NCI-H460 (cell line): ENCODE data around the gene BCL7A. TPM values are rescaled to one million over a fixed set of nuclear protein-coding genes. Genes with fewer than 3 reads are reported as not detected.

Experiments used
- DNase-seq: peaks from one replicate; pipeline ENCODE4 v3.0.0-alpha.2; 2016; ENCODE audit warnings: low read depth; ENCODE audit errors: extremely low read depth
- total RNA-seq: library from RNA; depleted of rRNA; stranded (reverse); fragments of >200 nt; shearing (Covaris generic); gene quantifications from 2 replicates; pipeline ENCODE4 v1.2.3, GENCODE V29; 2014

The BCL7A gene
- total RNA-seq, 1 experiment from 2014 or later = 13.1 TPM

DNA sequence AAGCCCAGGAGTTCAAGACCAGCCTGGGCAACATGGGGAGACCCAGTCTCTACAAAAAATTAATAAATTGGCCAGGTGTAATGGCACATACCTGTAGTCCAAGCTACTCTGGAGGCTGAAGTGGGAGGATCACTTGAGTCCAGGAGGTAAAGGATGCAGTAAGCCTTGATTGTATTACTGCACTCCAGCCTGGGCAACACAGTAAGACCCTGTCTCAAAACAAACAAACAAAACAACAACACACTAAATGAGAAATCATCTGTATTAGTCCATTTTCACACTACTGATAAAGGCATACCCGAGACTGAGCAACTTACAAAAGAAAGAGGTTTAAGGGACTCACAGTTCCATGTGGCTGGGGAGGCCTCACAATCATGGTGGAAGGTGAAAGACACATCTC, 52.1 kb downstream of the BCL7A start:
- no peak for DNase-seq

DNA sequence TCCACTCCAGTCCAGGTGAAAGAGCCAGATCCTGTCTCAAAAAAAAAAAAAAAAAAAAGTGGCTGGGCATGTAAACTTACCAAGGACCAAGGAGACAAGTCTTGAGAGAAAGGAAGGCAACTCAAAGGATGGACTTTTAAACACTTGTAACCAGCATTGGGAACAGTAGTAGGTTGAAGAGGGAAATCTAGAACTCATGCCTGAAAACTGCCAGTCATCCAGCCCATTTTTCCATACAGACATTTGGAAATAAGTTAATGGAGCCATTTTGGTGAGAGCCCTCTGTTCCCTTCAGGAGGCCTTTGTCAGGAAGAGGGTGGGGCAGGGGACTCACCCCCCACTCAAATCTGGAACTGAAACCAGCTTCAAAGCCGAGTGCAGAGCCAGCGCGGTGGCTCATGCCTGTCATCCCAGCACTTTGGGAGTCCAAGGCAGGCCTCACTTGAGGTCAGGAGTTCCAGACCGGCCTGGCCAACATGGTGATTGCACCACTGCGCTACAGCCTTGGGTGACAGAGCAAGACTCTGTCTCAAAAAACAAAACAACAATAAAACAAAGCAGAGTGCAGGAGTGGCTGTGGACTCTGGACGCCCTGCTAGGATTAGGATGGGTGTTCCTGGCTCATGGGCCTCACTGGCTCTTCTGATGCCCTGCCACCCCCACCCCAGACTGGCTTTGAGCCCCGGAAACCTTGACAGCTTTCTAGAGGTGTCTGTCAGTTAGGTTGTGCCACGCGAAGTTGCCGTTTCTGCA, 55.2 kb downstream of the BCL7A start:
- no peak for DNase-seq

DNA sequence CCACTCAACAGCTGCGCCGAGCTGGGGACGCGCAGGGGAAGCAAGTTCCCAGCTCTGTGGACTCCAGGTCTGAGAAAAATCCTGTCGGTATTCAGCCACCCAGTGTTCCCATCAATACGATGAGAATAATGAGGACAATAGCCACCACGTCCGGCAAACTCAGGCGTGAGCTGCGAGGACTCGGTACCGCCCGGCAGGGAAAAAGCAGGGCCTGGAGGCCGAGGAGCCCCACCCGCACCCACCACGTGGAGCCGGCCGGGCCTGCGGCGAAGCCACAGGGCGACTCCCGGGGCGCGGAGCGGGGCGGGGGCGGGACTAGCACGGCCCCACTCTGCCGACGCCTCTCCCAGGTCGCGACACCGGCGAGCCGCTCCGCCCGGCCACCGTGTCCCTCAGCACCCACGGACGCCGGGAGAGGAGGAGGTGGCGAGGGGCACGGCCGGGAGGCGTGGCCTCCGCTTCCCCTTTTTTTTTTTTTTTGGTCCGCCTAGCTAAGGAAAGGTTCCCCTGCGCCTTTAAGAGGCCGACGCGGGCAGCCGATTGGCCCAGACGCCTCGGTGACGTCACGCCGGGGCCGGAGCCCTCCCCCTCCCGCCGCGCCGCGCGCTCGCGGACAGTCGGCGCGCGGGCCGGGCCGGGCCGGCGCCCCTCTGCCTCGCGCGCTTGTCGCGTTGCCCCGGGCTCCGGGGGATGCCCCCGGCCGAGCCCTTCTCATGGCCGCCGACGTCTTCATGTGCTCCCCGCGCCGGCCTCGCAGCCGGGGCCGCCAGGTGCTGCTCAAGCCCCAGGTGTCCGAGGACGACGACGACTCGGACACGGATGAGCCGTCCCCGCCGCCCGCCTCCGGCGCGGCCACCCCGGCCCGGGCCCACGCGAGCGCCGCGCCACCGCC, 56.7 kb downstream of the BCL7A start, which contains the start of gene MLXIP:
Gene MLXIP (plus strand): TSS at position 616 of the 892 bp plus-strand sequence. CDS start 98 bp downstream, at position 714.
- peak; percentile 91 for DNase-seq

DNA sequence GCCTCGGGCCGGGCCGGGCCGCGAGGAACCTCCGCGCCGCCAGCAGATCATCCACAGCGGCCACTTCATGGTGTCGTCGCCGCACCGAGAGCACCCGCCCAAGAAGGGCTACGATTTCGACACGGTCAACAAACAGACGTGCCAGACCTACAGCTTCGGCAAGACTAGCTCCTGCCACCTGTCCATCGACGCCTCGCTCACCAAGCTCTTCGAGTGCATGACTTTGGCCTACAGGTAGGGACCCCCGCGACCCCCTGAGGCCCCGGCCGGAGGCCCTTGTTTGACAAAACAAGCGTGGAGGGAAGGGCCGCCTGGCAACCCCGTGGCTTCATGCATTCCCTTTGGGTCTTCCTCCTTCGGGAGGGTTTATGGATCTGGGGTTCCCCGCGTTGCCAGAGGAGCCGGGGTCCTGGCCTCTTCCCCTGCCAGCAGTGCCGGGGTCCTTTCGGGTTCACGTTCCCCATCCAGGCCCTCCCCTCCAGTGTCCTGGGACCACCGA, 57.4 kb downstream of the BCL7A start:
- DNase-seq = no peak

DNA sequence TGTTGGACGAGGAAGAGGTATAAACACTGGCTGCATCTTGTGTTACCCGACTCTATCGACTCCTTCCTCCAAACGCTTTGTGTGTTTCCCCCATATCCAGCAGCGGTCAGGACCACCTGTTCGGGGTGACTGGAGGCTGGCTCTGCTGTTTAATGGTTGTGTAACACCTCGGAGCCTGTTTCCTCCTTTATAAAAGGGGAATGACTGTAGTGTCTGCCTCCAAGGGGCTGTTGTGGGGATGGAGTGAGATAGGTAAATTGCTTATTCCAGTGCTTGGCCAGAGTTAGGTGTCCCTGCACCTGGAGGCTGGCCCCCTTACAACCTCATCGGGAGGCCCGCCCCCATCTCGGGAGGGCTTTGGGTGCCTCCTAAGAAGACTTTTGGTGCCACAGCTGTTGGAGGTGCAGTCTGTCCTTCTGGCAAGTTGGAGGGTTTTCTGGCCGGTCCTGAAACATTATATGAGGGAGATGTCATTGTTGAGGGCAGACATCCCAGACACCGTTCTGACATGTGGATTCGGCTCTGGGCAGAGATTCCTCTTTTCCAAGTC, 57.9 kb downstream of the BCL7A start:
- DNase-seq = no peak

DNA sequence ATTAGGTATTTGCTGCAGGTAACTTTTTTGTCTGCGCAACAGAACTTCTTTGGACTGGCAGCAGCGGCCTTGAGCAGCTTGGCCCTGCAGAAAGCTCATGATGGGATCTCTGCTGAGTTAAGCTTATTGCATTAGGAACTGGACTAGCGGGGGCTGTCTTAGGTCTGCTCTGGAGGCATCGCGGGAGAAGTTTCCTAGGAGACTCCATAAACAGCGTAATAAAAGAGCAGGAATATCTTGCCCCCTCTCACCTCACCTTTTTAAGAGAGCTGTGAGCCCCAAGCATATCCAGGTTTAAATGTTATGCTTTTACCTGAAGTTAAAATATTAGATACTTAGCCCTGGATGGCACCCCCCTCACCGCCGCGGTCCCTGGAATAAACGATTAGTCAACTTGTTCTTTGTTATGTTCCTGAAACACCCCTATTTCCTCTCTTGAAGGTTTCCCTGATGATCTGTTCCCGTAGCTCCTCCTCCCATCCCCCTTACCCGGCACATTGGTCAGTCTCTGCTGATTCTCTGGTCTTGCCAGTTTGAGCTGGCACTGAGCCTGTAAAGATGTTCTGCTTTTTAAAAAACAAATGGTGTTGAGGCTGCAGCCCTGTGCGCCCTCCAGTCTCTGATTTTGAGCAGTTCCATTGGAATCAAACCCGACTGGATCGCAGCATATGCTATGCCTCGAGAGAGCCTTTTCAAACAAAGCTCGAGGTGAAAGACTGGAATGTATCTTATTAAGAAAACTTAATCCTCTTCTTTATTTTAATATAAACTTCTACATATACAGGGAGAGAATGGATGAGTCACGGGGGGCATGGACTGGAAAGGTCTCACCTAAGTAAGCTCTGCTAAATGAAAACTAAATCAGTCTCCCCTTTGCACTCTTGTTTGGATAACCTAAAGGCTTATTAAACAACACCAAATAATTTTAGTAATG, 58.7 kb downstream of the BCL7A start:
- no peak for DNase-seq

DNA sequence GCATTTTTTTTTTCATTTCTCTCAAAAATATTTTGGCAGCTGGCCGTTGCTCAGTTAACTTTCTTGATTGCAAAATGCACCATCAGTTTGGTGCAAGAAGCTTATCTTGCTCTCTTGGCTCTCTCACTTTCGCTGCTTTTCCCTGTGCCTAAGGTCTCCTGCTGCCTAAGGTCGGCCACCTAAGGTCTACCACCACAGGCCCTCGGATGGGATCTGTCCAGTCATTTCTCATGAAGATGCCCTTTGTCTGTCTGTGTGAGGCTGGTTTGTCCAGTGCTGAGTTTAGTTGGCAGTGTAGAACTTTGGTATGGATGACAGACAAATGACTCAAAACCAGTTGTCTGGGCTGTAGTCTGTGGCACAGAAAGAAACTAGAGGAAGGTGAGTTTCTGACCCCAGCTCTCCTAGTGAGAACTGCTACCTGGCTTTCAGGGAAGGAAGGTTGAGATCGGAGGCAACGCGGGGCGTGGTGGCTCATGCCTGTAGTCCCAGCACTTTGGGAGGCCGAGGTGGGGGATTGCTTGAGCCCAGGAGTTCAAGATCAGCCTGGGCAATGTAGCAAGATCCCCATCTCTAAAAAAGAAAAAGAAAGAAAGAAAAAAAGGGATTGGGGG, 59.5 kb downstream of the BCL7A start:
- no peak for DNase-seq

DNA sequence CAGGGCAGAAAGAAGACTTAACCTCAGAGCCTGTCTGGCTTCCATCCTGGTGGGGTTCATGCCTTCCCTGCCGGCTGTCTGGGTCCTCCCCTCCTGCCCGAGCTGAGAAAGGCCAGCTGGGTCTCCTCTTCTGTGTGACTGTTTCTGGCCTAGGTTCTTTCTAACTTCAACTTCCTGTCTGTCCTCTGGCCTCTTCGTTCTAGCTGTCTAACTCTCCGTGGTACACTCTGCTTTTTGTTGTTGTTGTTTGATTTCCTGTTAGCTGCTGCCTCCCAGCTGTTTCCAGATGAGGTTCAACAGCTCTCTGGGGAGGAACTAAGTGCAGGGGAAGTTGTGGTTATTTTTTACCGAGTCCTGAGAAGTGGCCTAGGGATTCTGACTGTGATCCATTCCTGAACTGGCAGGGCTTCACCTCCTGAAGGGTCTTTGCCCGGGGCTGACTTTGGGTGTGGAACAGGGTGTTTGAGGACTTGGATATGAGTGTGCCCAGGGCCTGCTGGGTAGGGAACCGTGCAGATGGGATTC, 60.1 kb downstream of the BCL7A start:
- no peak for DNase-seq

DNA sequence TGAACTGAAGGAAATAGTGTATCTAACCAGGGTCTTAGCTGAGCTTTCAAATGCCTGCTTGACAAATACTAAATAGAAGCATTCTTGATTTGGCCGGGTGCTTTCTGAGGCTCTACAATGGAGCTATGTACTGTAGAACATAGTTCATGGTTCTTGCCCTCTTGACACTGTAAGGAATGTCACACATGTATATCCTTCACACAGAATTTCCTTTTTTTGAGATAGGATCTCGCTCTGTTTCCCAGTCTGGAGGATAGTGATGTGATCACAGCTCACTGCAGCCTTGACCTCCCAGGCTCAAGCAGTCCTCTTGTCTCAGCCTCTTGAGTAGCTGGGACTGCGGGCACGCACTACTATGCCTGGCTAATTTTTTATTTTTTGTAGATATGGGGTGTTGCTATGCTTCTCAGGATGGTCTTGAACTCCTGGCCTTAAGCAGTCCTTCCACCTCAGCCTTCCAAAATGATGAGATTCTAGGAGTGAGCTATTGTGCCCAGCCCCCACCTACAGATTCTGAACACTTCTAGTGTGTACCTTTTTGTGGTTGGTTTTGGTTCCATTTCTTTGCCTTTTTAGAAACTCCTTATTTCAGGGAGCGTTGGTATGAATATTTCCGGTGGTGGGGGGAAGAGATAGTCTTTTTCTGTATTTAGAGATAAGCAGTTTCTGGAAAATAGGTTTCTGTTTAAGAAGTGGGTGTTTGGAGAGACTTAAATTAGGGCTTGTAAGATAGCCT, 61.1 kb downstream of the BCL7A start:
- no peak for DNase-seq

DNA sequence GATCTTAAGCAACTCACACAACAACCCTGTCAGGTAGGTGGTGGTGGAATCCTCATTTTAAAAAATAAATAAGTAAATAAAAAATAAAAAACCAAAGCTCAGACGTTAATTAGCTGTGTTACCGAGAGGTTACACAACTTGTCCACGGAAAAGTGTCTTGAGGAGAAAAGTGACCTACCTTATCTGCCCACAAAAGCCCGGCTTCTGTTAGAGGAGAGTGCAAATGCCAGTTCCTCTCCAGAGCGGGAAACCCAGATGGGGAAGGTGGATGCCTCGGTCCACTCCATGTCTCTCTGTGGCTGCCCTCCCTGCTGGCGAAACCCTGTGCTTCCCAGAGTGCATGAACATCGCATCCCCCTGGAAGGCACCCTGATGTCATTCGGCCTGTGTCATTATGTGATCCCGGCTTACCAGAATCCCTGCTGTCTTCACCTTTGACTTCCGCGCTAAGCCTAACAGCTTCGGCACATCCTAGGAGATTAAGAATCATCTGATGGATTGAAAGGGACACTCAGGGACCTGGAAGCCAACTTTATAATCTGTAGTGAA, 63.2 kb downstream of the BCL7A start:
- no peak for DNase-seq

DNA sequence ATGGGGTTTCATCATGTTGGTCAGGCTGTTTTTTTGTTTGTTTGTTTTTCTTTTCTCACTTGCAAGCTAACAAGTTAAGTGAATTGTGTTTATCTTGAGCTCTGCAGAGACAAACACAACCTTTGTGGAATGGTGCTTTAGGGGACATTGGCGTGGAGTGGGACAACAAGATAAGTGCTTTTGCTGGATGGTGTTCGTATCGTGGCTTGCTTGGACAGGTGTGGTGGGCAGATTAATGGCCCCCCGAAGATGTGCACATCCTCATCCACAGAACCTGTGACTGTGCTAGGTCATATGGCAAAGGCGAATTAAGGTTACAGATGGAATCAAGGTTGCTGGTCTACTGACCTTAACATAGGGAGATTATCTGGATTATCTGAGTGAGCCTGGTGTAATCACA, 63.9 kb downstream of the BCL7A start:
- DNase-seq = no peak

DNA sequence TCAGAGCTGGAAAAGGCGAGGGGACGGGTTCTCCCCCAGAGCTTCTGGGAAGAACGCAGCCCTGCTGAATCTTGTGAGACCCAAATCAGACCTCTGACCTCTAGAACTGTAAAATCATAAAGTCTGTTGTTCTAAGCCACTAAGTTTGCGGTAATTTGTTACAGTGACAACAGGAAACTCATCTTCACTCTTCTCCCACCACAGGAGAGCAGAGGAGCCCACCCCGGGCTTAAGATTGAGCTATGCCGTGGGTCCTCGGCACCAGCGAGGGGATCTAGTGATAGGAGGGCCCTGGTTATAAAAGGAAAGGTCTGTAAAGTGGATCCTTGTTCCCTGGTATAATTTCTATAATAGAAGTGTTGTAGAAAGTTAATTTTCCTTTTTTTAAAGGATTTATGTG, 64.4 kb downstream of the BCL7A start:
- no peak for DNase-seq

DNA sequence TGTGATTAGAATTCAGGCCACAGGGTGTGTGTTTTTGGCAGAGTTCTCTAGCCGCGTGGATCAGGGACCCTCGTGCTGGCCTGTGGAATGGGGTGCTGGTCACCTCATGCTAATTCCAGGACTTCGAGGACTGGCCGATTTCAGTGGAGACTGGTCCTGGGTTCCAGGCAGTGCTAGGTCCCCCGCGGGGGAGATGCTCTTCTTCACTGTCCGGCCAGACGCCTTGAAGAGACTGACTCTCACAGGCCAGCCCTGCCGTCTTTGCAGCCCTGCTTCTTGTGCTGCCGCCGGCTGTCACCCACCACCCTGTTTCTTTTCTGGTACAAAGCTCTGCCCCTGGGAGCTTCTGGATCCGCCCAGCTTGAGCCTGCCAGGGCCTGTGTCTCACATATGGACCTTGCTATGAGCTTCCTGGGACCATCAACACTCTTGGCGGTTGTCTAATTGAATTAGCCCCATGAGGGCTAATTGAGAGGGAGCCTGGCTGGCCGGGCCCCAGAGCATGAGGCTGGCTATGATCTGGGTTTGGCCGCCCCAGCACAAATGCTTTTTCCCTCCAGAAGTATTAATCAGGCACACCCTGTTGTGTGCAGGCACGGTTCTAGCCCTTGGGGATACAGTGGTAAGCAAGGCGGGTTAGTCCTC, 65.1 kb downstream of the BCL7A start:
- no peak for DNase-seq

DNA sequence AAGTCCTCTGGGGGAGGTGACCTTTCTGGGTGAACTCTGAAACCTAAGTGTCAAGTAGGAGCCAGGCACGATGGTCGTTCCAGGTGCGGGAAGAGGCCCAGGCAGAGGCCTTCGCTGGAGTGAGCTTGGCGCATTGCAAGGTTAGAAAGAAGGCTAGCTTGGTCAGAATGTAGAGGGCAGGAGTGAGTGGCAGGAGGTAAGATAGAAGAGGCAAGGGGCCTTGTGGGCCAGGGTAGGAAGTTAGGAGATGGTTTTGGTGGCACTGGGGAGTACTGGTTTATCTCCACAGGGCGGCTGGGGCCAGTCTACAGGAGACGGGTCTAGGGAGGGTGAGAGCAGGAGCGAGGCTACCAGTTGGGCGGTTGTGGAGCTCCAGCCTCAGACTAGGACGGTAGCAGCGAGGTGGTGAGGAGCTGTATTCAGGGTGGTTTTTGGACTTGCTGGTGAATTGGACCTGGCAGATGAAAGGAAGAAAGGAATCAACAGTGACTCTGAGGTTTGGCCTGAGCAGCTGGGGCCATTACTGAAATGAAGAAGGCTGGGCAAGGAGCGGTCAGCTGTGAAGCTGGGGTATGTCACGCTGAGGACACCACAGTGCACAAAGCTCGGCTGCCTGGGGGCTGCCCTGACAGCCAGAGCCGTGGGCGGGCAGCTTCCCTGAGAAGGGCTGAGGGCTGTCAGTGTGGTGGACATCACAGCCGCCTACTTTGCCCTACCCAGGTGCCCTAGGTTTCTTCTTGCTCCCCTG, 65.9 kb downstream of the BCL7A start:
- no peak for DNase-seq

DNA sequence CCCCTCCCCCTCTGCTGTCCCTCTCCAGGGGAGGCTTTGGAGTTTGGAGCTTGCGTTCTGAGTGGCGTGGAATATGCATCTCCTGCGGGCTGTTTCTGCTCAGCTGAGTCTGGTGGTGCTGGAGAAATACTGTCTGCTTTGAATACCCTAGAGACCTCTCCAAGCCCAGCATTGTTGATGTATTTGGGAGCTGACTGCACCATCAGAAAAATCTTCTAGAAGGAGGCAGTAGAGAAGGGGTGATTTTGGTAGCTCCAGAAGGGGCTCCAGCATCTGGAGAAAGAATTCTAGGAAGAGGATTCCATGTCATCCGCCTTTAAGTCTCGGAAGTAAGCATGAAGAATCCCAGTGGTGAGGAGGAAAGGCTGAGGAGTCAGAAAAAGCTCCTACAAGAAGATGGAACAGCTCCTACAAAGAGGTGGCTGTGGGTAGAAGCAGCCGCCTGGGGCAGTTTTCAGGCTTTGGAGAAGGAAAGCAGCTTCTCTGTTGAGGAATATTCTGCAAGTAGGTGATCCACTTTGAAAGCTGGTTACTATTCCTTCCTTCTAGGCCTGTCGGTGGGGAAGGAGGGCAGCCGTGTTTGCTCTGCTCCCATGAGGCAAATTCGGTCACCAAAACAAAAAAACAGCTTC, 66.6 kb downstream of the BCL7A start:
- no peak for DNase-seq

DNA sequence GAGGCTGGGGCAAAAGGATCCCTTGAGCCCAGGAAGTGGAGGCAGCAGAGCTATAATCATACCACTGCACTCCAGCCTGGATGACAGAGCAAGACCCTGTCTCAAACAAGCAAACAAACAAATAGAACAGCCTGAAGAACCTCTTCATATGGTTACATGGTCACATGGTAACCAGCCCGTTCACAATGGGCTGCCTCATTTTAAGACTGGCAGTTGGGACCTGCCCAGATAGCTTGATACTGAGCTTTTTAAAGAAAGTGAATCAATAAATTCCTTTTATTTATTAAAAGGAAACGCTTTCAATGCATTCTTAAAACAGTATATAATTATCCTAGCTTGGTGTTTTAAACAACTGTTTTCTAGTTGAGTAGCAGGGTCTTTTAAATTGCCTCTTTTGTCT, 67.4 kb downstream of the BCL7A start:
- no peak for DNase-seq
